ENCODE measurements around the gene HDAC4. TPM values are rescaled to one million over a fixed set of nuclear protein-coding genes. Genes with fewer than 3 reads are reported as not detected.

The HDAC4 gene
- total RNA-seq, 4 donors from 2014 or later, result 51.4 to 107 (median 70.8) TPM

DNA sequence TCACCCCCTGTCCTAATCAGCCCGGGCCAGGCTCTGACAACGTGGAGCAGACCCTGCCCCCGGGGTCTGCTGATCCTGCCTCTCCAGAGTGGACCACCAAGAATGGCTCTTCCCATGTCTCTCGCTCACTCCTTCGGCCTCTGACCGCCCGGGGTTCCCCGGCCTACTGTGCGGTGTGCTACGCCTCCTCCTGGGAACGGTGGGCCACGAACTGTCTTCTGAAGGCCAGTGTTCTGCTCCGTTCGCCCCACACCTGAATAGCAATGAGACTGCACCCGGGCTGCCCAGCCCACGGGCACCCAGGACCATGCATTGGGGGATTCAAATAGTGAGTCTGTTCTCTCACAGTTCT, 363.3 kb downstream of the HDAC4 start:
- Histone ChIP-seq H3K36me3 (no peaks in the 10 kb centered on the region), H3K27me3 (peaks cover 9% of the 10 kb centered on the region), H3K9me3 (no peaks in the 10 kb centered on the region), H3K27ac (no peak overlapping the region), H3K4me1 (peaks cover 10% of the 10 kb centered on the region), H3K4me3 (no peak overlapping the region)
- no peak for TF ChIP-seq EP300 (IDR thresholded peaks at IDR 0.05)
- no peak for TF ChIP-seq POLR2AphosphoS5 (IDR thresholded peaks at IDR 0.05)
- TF ChIP-seq POLR2A (IDR thresholded peaks at IDR 0.05), result no peak
- TF ChIP-seq, protein P1, sequence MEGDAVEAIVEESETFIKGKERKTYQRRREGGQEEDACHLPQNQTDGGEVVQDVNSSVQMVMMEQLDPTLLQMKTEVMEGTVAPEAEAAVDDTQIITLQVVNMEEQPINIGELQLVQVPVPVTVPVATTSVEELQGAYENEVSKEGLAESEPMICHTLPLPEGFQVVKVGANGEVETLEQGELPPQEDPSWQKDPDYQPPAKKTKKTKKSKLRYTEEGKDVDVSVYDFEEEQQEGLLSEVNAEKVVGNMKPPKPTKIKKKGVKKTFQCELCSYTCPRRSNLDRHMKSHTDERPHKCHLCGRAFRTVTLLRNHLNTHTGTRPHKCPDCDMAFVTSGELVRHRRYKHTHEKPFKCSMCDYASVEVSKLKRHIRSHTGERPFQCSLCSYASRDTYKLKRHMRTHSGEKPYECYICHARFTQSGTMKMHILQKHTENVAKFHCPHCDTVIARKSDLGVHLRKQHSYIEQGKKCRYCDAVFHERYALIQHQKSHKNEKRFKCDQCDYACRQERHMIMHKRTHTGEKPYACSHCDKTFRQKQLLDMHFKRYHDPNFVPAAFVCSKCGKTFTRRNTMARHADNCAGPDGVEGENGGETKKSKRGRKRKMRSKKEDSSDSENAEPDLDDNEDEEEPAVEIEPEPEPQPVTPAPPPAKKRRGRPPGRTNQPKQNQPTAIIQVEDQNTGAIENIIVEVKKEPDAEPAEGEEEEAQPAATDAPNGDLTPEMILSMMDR (IDR thresholded peaks at IDR 0.05), result no peak
- 89% methylated on average over 16 of the region's 16 CpGs for WGBS
- no peak for DNase-seq (ENCODE audit: low spot score in 2 of 2)

- TF ChIP-seq POLR2AphosphoS5 (IDR thresholded peaks at IDR 0.05), result no peak
- TF ChIP-seq, protein P1 (IDR thresholded peaks at IDR 0.05), result no peak
- TF ChIP-seq EP300 (IDR thresholded peaks at IDR 0.05), result no peak
- TF ChIP-seq POLR2A (IDR thresholded peaks at IDR 0.05), result no peak
- WGBS, result 93% methylated on average over 14 of the region's 21 CpGs
- Histone ChIP-seq H3K27me3 (peaks cover 9% of the 10 kb centered on the region), H3K4me1 (peaks cover 10% of the 10 kb centered on the region), H3K27ac (no peak overlapping the region), H3K36me3 (no peaks in the 10 kb centered on the region), H3K9me3 (no peaks in the 10 kb centered on the region), H3K4me3 (no peak overlapping the region)
- DNase-seq (ENCODE audit: low spot score in 2 of 2), result peak in 1 of 2 donors; percentile 51
Measured at GRCh38 chr2:239036819-239037558, 363.8 kb downstream of the HDAC4 start.

DNA sequence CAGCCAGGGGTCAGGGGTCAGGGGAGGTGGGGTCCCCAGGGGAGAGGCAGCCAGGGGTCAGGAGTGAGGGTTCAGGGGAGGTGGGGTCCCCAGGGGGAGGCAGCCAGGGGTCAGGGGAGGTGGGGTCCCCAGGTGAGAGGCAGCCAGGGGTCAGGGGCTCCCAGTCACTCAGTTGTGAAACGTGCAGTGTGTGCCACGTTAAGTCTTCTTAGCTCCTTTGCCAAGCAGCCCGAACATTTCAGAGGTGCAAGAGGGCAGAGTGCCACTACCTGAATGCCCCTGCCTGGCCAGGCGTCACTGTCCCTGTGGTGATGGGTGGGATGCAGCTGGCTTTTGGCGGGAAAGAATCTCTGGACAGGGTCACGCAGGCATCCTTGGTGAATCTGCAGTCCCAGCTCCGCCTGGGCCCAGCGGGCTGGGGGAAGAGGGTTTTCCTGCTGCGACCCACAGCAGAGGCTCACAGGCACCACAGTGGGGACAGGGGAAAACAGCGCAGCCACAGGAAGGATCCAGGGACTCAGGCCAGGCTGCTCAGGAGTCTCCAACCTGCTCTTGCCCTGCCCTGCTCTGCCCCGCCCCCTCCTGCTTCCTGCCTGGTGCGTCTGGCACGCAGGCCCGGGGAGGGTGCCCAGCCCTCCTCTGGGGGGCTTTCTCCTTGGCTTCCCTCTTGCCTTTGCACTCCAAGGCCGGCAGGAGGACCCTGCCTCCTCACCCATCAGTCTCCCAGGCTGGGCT, 364.7 kb downstream of the HDAC4 start:
- Histone ChIP-seq H3K27ac (no peak overlapping the region), H3K4me1 (peaks cover 10% of the 10 kb centered on the region), H3K4me3 (no peak overlapping the region), H3K9me3 (no peaks in the 10 kb centered on the region), H3K36me3 (no peaks in the 10 kb centered on the region), H3K27me3 (peaks cover 9% of the 10 kb centered on the region)
- DNase-seq (ENCODE audit: low spot score in 2 of 2), result no peak
- 55% methylated on average over 2 of the region's 15 CpGs for WGBS
- TF ChIP-seq POLR2A (IDR thresholded peaks at IDR 0.05), result no peak
- no peak for TF ChIP-seq EP300 (IDR thresholded peaks at IDR 0.05)
- no peak for TF ChIP-seq POLR2AphosphoS5 (IDR thresholded peaks at IDR 0.05)
- TF ChIP-seq, protein P1 (IDR thresholded peaks at IDR 0.05), result no peak

DNA sequence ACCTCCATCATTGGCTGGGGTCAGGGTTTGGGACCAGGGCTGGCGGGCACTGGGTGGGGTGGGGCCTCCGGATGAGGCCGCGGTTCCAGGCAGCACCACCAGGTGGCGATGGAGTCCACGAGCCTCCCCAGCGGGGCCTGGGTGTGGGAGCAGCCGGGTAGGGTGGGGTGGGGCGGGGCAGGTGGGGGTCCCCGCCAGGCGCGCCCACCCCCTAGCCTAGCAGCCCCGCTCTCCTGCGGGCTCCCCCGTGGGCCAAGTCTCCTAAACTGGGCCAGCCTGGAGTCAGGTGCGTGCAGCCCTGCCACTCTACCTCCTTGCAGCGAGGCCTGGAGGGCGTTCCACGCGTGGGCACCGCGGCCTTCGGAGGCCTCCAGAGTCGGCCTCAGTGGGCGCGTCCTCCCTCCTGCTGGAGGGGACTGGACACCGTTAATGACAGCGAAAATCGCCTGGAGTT, 365.4 kb downstream of the HDAC4 start:
- Histone ChIP-seq H3K4me1 (peaks cover 10% of the 10 kb centered on the region), H3K27me3 (peaks cover 9% of the 10 kb centered on the region), H3K4me3 (no peak overlapping the region), H3K36me3 (no peaks in the 10 kb centered on the region), H3K27ac (no peak overlapping the region), H3K9me3 (no peaks in the 10 kb centered on the region)
- TF ChIP-seq POLR2A (IDR thresholded peaks at IDR 0.05), result no peak
- TF ChIP-seq EP300 (IDR thresholded peaks at IDR 0.05), result no peak
- TF ChIP-seq, protein P1 (IDR thresholded peaks at IDR 0.05), result peak; percentile 24 to 98
- 20% methylated on average over 2 of the region's 29 CpGs for WGBS
- peak in 1 of 2 donors; percentile 71 for DNase-seq (ENCODE audit: low spot score in 2 of 2)
